Ramos (cell line): ENCODE data around the gene GTF3C5.
"Not testable (repeated sequence)": the region's sequence is repeated elsewhere in the genome, so short reads cannot be mapped to it uniquely, and the experiment has no call there.

ENCODE experiments used
- in situ Hi-C: fragments of 300-500 bp; cut with MboI; formaldehyde crosslinking; loops from one replicate; pipeline ENCODE4 v1.14.3; 2022; ENCODE audit warnings: low sequenced_read_pairs; ENCODE audit not compliant: unreplicated experiment

Gene GTF3C5

GRCh38 chr9:133086212-133086860, 55.5 kb downstream of the GTF3C5 start:
- in situ Hi-C loops: not testable (repeated sequence)

DNA sequence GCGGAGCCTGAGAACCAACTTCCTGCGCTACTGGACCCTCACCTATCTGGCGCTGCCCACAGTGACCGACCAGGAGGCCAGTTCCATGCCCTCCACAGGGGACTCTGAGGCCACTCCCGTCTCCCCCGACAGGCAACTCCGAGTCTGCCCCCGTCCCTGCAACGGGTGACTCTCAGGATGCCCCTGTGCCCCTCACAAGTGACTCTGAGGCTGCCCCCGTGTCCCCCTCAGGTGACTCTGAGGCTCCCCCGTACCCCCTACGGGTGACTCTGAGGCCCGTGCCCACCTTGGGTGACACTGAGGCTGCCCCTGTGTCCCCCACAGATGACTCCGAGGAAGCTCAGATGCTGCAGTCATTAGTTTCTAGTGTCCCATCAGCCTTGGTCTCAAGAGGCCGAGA, 56.1 kb downstream of the GTF3C5 start:
- in situ Hi-C loops: no loop called here

- in situ Hi-C loops: no loop called here
These were observed 56.8 kb downstream of the GTF3C5 start for GRCh38 chr9:133087429-133088145.

GRCh38 chr9:133088146-133088750, 57.5 kb downstream of the GTF3C5 start:
- in situ Hi-C loops: no loop called here

DNA sequence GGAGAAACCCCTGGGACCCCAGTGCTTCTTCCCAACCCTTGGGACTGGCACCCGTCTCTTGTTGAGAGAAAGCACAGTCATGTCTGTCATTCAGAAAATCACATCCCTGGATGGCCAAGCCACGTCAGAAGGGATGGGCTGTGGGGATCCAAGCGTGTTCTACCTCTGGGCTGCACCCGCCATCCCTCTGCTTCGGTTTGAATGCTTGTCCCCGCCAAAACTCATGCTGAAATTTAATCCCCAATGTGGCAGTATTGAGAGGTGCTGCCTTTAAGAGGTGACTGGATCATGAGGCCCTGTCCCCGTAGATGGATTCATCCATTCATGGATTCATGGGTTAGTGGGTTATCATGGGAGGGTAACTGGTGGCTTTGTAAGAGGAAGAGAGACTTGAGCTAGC, 58.0 kb downstream of the GTF3C5 start:
- in situ Hi-C loops: no loop called here

- in situ Hi-C loops: no loop called here
These were observed 58.5 kb downstream of the GTF3C5 start for GRCh38 chr9:133089271-133089671.

DNA sequence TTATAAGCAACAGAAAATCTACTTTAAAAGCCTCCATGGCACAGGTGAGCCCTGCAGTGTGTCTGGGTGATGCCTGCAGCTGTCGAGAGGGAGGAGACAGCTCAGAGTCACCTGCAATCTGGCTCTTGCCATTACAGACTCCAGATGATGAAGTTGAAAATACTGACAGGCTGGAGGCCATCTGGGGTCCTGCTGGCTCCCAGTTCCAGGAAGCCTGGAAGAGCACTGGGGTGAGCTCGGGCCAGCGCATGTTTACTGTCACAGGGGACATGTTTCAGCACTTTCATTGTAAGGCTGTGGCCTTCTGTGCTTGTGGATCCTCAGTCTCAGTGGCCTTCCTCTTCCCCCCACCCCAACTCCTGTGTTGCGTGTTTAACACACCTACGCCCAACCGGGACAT, 59.4 kb downstream of the GTF3C5 start:
- in situ Hi-C loops: no loop called here

- in situ Hi-C loops: no loop called here
These were observed 60.1 kb downstream of the GTF3C5 start for GRCh38 chr9:133090752-133091385.

DNA sequence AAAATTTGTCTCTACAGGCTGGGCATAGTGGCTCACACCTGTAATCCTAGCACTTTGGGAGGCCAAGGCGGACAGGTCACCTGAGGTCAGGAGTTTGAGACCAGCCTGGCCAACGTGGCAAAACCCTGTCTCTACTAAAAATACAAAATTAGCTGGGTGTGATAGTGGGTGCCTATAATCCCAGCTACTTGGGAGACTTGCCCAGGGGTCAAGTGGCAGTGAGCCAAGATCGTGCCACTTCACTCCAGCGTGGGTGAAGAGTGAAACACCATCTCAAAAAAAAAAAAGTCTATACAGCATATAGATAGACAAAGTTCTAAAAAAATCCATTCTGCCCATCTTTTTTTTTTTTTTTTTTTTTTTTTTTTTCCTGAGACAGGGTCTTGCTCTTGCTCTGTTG, 63.6 kb downstream of the GTF3C5 start:
- in situ Hi-C loops: not testable (repeated sequence)

- in situ Hi-C loops: no loop called here
These were observed 64.1 kb downstream of the GTF3C5 start for GRCh38 chr9:133094842-133095393.

- in situ Hi-C loops: no loop called here
These were observed 67.4 kb downstream of the GTF3C5 start for GRCh38 chr9:133098104-133098754.

DNA sequence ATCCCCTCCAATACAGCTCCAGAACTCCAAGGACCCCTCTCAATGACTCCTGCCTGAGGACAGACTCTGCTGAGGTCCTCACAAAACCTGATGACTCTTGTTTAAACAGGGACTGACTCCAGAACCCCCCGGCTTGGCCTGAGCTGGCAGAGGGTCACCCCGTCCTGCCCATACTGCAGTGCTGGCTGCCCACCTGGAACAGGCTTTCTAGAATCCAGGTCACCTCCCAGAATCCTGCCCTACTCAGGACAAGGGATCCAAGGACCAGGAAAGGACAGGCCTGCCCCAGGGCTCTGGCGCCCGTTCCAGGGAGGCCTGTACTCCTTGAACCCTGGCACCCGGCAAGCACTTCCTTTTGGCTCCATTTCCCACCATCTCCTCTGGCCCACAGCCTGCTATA, 68.1 kb downstream of the GTF3C5 start:
- in situ Hi-C loops: no loop called here

DNA sequence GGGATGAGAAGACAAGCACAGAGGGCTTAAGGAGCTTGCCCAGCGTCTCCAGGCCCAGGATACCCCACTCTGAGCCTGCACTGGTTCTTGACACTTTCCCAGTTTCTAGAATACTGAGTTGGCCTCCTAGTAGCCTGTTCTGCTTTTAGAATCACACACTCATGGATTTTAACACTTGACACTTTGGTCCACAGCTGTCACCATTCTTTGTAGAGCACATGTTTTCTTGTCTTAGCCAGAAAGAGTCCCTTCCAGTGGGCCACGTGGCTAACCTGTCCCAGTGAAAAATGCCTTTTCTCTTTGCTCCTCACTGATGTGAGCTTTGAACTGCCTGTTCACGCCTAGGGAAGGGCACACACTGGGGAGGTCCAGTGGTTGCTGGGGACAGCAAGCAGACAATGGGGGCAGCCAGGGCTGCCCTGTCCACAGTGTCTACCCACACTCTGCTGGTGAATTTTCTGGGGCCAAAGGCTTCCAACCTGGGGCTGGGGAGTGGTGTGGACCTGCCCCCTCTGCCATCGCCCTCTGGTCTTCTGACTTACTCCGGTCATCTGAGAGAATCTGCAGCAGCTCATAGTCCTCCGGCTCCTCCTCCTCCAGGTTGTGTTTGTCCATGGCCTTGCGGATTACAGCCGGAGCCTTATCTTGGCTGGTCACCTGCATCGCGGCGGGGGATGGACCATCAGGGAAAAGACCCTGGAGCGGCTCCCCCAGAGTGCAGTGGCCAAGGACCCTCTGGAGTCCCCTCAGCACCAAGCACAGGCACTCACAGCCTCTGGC, 69.1 kb downstream of the GTF3C5 start:
- in situ Hi-C loops: loop anchor here (5.0 kb wide), 1 partner anchor 47 kb away; no protein-coding TSS in a partner anchor

- in situ Hi-C loops: loop anchor here (5.0 kb wide), 1 partner anchor 47 kb away; no protein-coding TSS in a partner anchor
These were observed 69.9 kb downstream of the GTF3C5 start for GRCh38 chr9:133100506-133101355.

- in situ Hi-C loops: loop anchor here (5.0 kb wide), 1 partner anchor 46 kb away; no protein-coding TSS in a partner anchor
These were observed 70.8 kb downstream of the GTF3C5 start for GRCh38 chr9:133101356-133102189.

DNA sequence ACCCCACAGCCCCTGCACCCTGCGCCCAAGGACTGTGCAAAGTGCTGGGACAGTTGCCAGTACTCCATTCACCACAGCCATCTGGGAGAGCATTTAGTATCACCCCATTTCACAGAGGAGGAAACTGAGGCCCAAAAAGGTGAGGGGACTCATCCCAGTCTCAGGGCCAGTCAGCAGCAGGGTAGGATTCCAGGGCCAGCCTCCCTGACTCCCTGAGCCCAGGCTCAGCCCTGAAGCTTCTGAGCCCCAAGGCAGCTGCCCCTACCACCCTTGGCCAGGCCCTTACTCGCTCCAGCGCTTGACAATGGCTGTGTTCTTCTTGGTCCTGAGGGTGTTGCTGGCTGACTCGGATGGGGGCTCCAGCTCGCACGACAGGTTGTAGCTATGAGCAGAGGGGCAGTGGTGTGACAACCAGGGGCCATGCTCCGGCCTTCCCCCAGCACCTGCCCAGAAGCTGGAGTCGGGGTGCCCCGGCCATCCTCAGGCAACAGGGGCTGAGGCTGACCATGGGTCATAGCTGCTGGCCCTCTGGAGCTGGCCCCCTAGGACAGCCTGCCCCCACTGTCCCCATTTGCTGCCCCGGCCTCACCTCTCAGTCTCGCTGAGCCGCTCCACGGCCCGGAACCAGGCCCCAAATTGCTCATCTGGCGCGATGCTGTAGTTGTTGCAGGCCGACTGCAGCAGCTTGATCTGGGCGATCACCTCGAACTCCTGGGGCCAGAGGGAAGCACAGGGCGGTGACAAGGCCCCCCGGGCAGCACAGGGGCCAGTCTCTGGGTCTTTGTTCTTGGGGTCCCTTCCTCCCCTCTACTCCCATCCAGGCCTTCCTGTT, 71.6 kb downstream of the GTF3C5 start:
- in situ Hi-C loops: loop anchor here (5.0 kb wide), 1 partner anchor 45 kb away; no protein-coding TSS in a partner anchor
